ENCODE results near the gene RBCK1. TPM values are rescaled to one million over a fixed set of nuclear protein-coding genes. Genes with fewer than 3 reads are reported as not detected.

The RBCK1 gene
- total RNA-seq, 4 donors from 2014 or later, result 75.7 to 85.6 (median 80.7) TPM

DNA sequence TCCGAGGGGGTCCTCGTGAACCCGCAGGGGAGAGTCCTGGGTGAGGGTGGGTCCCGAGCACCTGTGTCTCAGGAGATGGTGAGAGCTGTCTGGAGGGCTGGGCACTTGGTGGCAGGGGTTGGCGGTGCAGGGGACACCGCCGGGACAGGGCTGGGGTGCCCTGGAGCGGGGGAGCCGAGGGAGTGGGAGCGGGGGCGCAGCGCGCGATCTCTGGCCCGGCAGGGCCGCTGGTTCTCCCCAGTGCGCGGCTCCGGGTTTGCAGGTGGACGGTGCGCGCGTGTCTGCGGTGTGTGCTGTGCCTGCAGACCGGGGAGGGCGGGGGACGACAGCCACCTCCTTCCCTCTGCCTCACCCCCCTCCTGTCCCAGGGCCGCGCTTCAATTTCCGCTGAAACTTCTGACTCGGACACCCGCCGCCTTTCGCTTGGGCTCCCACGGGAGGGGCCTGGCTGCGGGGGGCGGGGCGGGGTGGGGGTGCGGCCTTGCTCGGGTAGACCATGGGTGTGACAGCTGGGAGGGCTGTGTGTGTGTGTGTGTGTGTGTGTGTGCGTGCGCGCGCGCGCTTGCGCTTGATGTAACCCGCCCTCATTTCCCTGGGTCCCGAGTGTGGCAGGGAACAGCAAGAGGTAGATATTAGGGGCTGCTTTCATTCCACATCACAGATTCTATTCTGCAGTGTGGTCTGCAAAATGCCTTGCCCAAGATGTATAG, 26.4 kb upstream of the RBCK1 start:
- Histone ChIP-seq H3K4me3 (peak overlapping the region; percentile 61 to 76 (median 65)), H3K36me3 (no peaks in the 10 kb centered on the region), H3K27ac (replicated peaks in 1 of 4) (peak overlapping the region in 3 of 4 donors; percentile 47 to 61 (median 53)), H3K4me1 (peaks cover 5 to 21% (median 19%) of the 10 kb centered on the region in 4 donors), H3K27me3 (peaks cover 0 to 41% (median 11%) of the 10 kb centered on the region in 4 donors), H3K9me3 (no peaks in the 10 kb centered on the region)
- TF ChIP-seq, protein P1, sequence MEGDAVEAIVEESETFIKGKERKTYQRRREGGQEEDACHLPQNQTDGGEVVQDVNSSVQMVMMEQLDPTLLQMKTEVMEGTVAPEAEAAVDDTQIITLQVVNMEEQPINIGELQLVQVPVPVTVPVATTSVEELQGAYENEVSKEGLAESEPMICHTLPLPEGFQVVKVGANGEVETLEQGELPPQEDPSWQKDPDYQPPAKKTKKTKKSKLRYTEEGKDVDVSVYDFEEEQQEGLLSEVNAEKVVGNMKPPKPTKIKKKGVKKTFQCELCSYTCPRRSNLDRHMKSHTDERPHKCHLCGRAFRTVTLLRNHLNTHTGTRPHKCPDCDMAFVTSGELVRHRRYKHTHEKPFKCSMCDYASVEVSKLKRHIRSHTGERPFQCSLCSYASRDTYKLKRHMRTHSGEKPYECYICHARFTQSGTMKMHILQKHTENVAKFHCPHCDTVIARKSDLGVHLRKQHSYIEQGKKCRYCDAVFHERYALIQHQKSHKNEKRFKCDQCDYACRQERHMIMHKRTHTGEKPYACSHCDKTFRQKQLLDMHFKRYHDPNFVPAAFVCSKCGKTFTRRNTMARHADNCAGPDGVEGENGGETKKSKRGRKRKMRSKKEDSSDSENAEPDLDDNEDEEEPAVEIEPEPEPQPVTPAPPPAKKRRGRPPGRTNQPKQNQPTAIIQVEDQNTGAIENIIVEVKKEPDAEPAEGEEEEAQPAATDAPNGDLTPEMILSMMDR (IDR thresholded peaks at IDR 0.05), result no peak
- TF ChIP-seq POLR2A (IDR thresholded peaks at IDR 0.05; ENCODE audit: low read depth) (no peak), POLR2AphosphoS5 (IDR thresholded peaks at IDR 0.05) (no peak), EP300 (IDR thresholded peaks at IDR 0.05) (no peak)
- DNase-seq (ENCODE audit: extremely low spot score), result peak; percentile 96
- intact Hi-C loops (cut with DNase I), result no loop called here
- WGBS, result 4% methylated on average over 19 of the region's 49 CpGs

DNA sequence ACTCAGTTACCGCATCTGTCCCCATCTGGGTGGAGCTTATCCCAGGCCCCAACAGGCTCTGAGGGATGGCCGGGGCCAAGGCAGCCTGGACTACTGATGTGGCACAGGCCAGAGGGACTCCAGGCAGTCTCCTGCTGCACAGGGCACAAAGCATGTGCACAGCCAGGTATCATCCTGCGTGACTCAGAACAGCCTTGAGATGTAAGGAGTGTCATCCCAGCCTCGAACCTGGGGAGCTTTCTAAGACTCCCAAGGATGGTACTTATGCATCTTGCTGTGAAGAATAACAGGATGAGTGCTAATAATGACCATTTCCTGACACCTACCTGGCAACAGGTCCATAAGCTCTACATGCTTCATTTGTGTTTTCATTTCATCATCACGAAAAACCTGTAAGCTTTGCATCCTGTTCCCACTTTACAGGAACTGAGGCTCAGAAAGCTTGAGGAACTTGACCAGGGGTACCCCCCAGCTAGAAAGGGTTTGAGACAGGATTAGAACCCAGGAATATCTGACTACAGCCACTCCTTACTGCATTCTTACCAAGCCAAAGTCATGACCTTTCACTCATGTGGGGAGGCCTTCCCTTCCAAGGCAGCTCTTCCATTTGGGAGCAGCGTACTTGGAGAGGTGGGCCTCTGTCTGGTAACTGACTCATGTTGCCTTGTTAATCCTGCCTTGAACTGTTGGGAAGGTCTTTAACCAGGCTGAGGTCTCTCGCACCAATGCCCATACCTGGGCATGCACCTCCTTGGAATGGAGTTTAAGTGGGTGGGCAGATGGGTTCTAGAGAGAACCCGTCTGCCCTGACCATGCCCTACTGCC, 25.6 kb upstream of the RBCK1 start:
- 88% methylated on average over 8 of the region's 8 CpGs for WGBS
- Histone ChIP-seq H3K27me3 (peaks cover 0 to 41% (median 11%) of the 10 kb centered on the region in 4 donors), H3K36me3 (no peaks in the 10 kb centered on the region), H3K27ac (replicated peaks in 1 of 4) (no peak overlapping the region), H3K4me3 (peak overlapping the region; percentile 61 to 76 (median 65)), H3K4me1 (peaks cover 5 to 21% (median 19%) of the 10 kb centered on the region in 4 donors), H3K9me3 (no peaks in the 10 kb centered on the region)
- intact Hi-C loops (cut with DNase I), result no loop called here
- TF ChIP-seq EP300 (IDR thresholded peaks at IDR 0.05) (no peak), POLR2AphosphoS5 (IDR thresholded peaks at IDR 0.05) (no peak), POLR2A (IDR thresholded peaks at IDR 0.05; ENCODE audit: low read depth) (no peak)
- TF ChIP-seq, protein P1 (IDR thresholded peaks at IDR 0.05), result no peak
- DNase-seq (ENCODE audit: extremely low spot score), result no peak

DNA sequence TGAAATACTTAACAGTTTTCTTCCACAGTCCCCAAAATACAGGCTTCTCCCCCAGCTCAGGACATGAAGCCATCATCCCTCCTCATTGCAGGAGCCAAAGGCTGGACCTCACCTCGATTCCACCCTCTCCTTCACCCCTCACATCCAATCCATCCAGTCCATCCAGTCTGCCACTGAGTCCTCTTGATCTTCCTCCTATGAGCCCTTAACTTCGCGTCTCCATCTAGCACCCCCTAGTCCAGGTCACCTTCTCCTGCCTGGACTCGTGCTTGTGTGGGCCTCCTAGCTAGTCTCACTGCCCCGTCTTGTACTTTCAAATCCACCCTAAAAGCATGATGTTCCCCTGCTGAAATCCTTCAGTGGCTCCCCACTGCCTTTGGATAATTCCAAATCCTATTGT, 24.2 kb upstream of the RBCK1 start:
- H3K9me3 ChIP-seq, result no peaks in the 10 kb centered on the region
- 91% methylated on average over 5 of the region's 5 CpGs for WGBS
- no peak overlapping the region for H3K4me3 ChIP-seq
- TF ChIP-seq, protein P1 (IDR thresholded peaks at IDR 0.05), result no peak
- TF ChIP-seq POLR2A (IDR thresholded peaks at IDR 0.05; ENCODE audit: low read depth), result no peak
- TF ChIP-seq EP300 (IDR thresholded peaks at IDR 0.05), result no peak
- no peak for TF ChIP-seq POLR2AphosphoS5 (IDR thresholded peaks at IDR 0.05)
- intact Hi-C loops (cut with DNase I), result no loop called here
- peaks cover 5 to 21% (median 19%) of the 10 kb centered on the region in 4 donors for H3K4me1 ChIP-seq
- peaks cover 0 to 39% (median 11%) of the 10 kb centered on the region in 4 donors for H3K27me3 ChIP-seq
- DNase-seq (ENCODE audit: extremely low spot score), result no peak
- H3K27ac ChIP-seq (replicated peaks in 1 of 4), result no peak overlapping the region
- peaks cover 0 to 9% (median 4%) of the 10 kb centered on the region in 4 donors for H3K36me3 ChIP-seq

DNA sequence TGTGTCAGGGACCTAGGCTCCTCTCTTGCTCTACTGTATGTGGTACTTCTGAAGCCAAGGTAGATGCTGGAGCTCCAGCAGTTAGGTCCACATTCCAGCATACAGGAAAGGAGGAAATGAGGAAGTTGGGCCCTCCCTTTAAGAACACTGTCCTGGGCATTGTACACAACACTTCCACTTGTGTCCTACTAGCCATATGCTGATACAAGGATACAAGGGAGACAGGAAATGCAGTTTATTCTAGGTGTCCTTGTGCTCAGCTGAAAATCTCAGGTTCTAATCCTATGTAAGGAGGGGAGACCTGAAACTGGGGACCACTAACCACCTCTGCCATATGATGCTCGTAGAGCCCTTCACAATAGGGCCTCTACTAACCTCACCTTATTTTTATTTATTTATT, 23.4 kb upstream of the RBCK1 start:
- intact Hi-C loops (cut with DNase I), result no loop called here
- H3K27ac ChIP-seq (replicated peaks in 1 of 4), result no peak overlapping the region
- WGBS, result 100% methylated on average over 1 of the region's 1 CpG
- peaks cover 0 to 18% (median 12%) of the 10 kb centered on the region in 4 donors for H3K36me3 ChIP-seq
- H3K4me3 ChIP-seq, result no peak overlapping the region
- DNase-seq (ENCODE audit: extremely low spot score), result no peak
- TF ChIP-seq EP300 (IDR thresholded peaks at IDR 0.05) (no peak), POLR2AphosphoS5 (IDR thresholded peaks at IDR 0.05) (no peak), POLR2A (IDR thresholded peaks at IDR 0.05; ENCODE audit: low read depth) (no peak)
- TF ChIP-seq, protein P1 (IDR thresholded peaks at IDR 0.05), result no peak
- peaks cover 0 to 30% (median 11%) of the 10 kb centered on the region in 4 donors for H3K27me3 ChIP-seq
- H3K4me1 ChIP-seq, result peaks cover 5 to 21% (median 19%) of the 10 kb centered on the region in 4 donors
- H3K9me3 ChIP-seq, result no peaks in the 10 kb centered on the region

All from esophagus muscularis mucosa (tissue), 4 donors.